ENCODE results near the gene MFF. TPM values are rescaled to one million over a fixed set of nuclear protein-coding genes. Genes with fewer than 3 reads are reported as not detected.
"Not testable (repeated sequence)": the region's sequence is repeated elsewhere in the genome, so short reads cannot be mapped to it uniquely, and the experiment has no call there.

MFF gene
- total and polyA plus RNA-seq, 2 donors: 78.2 to 126 TPM

- 60% methylated on average over 6 of the region's 6 CpGs for WGBS
- Histone ChIP-seq H3K36me3 (ENCODE audit: insufficient read depth) (no peaks in the 10 kb centered on the region), H3K27ac (ENCODE audit: low read depth) (no peak overlapping the region), H3K4me1 (ENCODE audit: insufficient read depth) (no peaks in the 10 kb centered on the region), H3K4me3 (ENCODE audit: low read depth, low read length) (no peak overlapping the region)
- no peak for DNase-seq (ENCODE audit: extremely low spot score)
Measured at GRCh38 chr2:227374158-227374557, 49.1 kb downstream of the MFF start.

GRCh38 chr2:227376656-227377396 lies 51.8 kb downstream of the MFF start:
- DNase-seq (ENCODE audit: extremely low spot score): no peak
- H3K4me3 ChIP-seq (ENCODE audit: low read depth, low read length): no peak overlapping the region
- no peak overlapping the region for H3K27ac ChIP-seq (ENCODE audit: low read depth)
- H3K36me3 ChIP-seq (ENCODE audit: insufficient read depth): no peaks in the 10 kb centered on the region
- 43% methylated on average over 9 of the region's 9 CpGs for WGBS
- no peaks in the 10 kb centered on the region for H3K4me1 ChIP-seq (ENCODE audit: insufficient read depth)

- no peaks in the 10 kb centered on the region for H3K4me1 ChIP-seq (ENCODE audit: insufficient read depth)
- H3K27ac ChIP-seq (ENCODE audit: low read depth): no peak overlapping the region
- no peak for DNase-seq (ENCODE audit: extremely low spot score)
- 61% methylated on average over 8 of the region's 8 CpGs for WGBS
- H3K4me3 ChIP-seq (ENCODE audit: low read depth, low read length): no peak overlapping the region
- no peaks in the 10 kb centered on the region for H3K36me3 ChIP-seq (ENCODE audit: insufficient read depth)
Measured at GRCh38 chr2:227377467-227378351, 52.7 kb downstream of the MFF start.

- no peaks in the 10 kb centered on the region for H3K36me3 ChIP-seq (ENCODE audit: insufficient read depth)
- WGBS: 85% methylated on average over 4 of the region's 4 CpGs
- no peaks in the 10 kb centered on the region for H3K4me1 ChIP-seq (ENCODE audit: insufficient read depth)
- no peak for DNase-seq (ENCODE audit: extremely low spot score)
- no peak overlapping the region for H3K27ac ChIP-seq (ENCODE audit: low read depth)
- no peak overlapping the region for H3K4me3 ChIP-seq (ENCODE audit: low read depth, low read length)
Measured at GRCh38 chr2:227378371-227378782, 53.3 kb downstream of the MFF start.

- no peak for DNase-seq (ENCODE audit: extremely low spot score)
- no peaks in the 10 kb centered on the region for H3K36me3 ChIP-seq (ENCODE audit: insufficient read depth)
- H3K4me1 ChIP-seq (ENCODE audit: insufficient read depth): no peaks in the 10 kb centered on the region
- no peak within 1 kb of the TSS for H3K4me3 ChIP-seq (ENCODE audit: low read depth, low read length)
- 82% methylated on average over 4 of the region's 4 CpGs for WGBS
- H3K27ac ChIP-seq (ENCODE audit: low read depth): no peak within 1 kb of the TSS
Measured at GRCh38 chr2:227379095-227379494, 54.0 kb downstream of the MFF start, which contains the start of gene TM4SF20. Gene TM4SF20, minus strand, starts transcription at chr2:227379306. Its CDS starts 38 bp downstream, at chr2:227379268.

- H3K4me1 ChIP-seq (ENCODE audit: insufficient read depth); H3K4me3 ChIP-seq (ENCODE audit: low read depth, low read length); DNase-seq (ENCODE audit: extremely low spot score); H3K27ac ChIP-seq (ENCODE audit: low read depth); H3K36me3 ChIP-seq (ENCODE audit: insufficient read depth): not testable (repeated sequence)
- WGBS: 87% methylated on average over 2 of the region's 2 CpGs
Measured at GRCh38 chr2:227382241-227382835, 57.3 kb downstream of the MFF start.

GRCh38 chr2:227383686-227384085 lies 58.6 kb downstream of the MFF start:
- no peak for DNase-seq (ENCODE audit: extremely low spot score)
- 49% methylated on average over 3 of the region's 3 CpGs for WGBS
- Histone ChIP-seq H3K27ac (ENCODE audit: low read depth) (no peak overlapping the region), H3K4me3 (ENCODE audit: low read depth, low read length) (no peak overlapping the region), H3K36me3 (ENCODE audit: insufficient read depth) (no peaks in the 10 kb centered on the region), H3K4me1 (ENCODE audit: insufficient read depth) (no peaks in the 10 kb centered on the region)

- H3K36me3 ChIP-seq (ENCODE audit: insufficient read depth): no peaks in the 10 kb centered on the region
- H3K27ac ChIP-seq (ENCODE audit: low read depth): no peak overlapping the region
- no peak overlapping the region for H3K4me3 ChIP-seq (ENCODE audit: low read depth, low read length)
- no peak for DNase-seq (ENCODE audit: extremely low spot score)
- H3K4me1 ChIP-seq (ENCODE audit: insufficient read depth): no peaks in the 10 kb centered on the region
- 73% methylated on average over 6 of the region's 6 CpGs for WGBS
Measured at GRCh38 chr2:227386630-227387029, 61.6 kb downstream of the MFF start.

GRCh38 chr2:227387583-227387982 lies 62.5 kb downstream of the MFF start, which contains the start of gene SCYGR1:
Gene SCYGR1, minus strand, starts transcription at chr2:227387949. Its CDS starts 0 bp downstream, at chr2:227387949.
- H3K4me3 ChIP-seq (ENCODE audit: low read depth, low read length); H3K36me3 ChIP-seq (ENCODE audit: insufficient read depth); H3K4me1 ChIP-seq (ENCODE audit: insufficient read depth); H3K27ac ChIP-seq (ENCODE audit: low read depth); DNase-seq (ENCODE audit: extremely low spot score): not testable (repeated sequence)
- WGBS: 87% methylated on average over 7 of the region's 7 CpGs

- Histone ChIP-seq H3K36me3 (ENCODE audit: insufficient read depth) (no peaks in the 10 kb centered on the region), H3K4me3 (ENCODE audit: low read depth, low read length) (no peak overlapping the region), H3K27ac (ENCODE audit: low read depth) (no peak overlapping the region), H3K4me1 (ENCODE audit: insufficient read depth) (no peaks in the 10 kb centered on the region)
- WGBS: 77% methylated on average over 7 of the region's 7 CpGs
- no peak for DNase-seq (ENCODE audit: extremely low spot score)
Measured at GRCh38 chr2:227388537-227389011, 63.5 kb downstream of the MFF start.

GRCh38 chr2:227389231-227389630 lies 64.2 kb downstream of the MFF start:
- WGBS: 67% methylated on average over 3 of the region's 3 CpGs
- H3K27ac ChIP-seq (ENCODE audit: low read depth): no peak overlapping the region

GRCh38 chr2:227389661-227390060 lies 64.6 kb downstream of the MFF start:
- Histone ChIP-seq H3K4me3 (ENCODE audit: low read depth, low read length) (no peak overlapping the region), H3K27ac (ENCODE audit: low read depth) (no peak overlapping the region), H3K36me3 (ENCODE audit: insufficient read depth) (no peaks in the 10 kb centered on the region), H3K4me1 (ENCODE audit: insufficient read depth) (no peaks in the 10 kb centered on the region)
- DNase-seq (ENCODE audit: extremely low spot score): no peak
- WGBS: 96% methylated on average over 7 of the region's 7 CpGs

More at GRCh38 chr2:227389231-227389630, 64.2 kb downstream of the MFF start:
- Histone ChIP-seq H3K36me3 (ENCODE audit: insufficient read depth) (no peaks in the 10 kb centered on the region), H3K4me3 (ENCODE audit: low read depth, low read length) (no peak overlapping the region), H3K4me1 (ENCODE audit: insufficient read depth) (no peaks in the 10 kb centered on the region)
- no peak for DNase-seq (ENCODE audit: extremely low spot score)

GRCh38 chr2:227390468-227391256 lies 65.6 kb downstream of the MFF start:
- WGBS: 81% methylated on average over 17 of the region's 17 CpGs
- no peaks in the 10 kb centered on the region for H3K4me1 ChIP-seq (ENCODE audit: insufficient read depth)
- no peaks in the 10 kb centered on the region for H3K36me3 ChIP-seq (ENCODE audit: insufficient read depth)
- no peak overlapping the region for H3K27ac ChIP-seq (ENCODE audit: low read depth)
- no peak overlapping the region for H3K4me3 ChIP-seq (ENCODE audit: low read depth, low read length)
- no peak for DNase-seq (ENCODE audit: extremely low spot score)
